HG03575 (cell line): ENCODE data around the gene TECPR1.
A peak's percentile ranks its signal among the peaks of the same experiment; 100 is the strongest.

ENCODE experiments used
- ATAC-seq: cut with Tn5 transposase; IDR thresholded peaks from one replicate; pipeline ENCODE4 v1.9.1; 2021; ENCODE audit not compliant: unreplicated experiment, insufficient number of reproducible peaks, low FRiP score; ENCODE audit errors: extremely low read depth

Gene TECPR1

DNA sequence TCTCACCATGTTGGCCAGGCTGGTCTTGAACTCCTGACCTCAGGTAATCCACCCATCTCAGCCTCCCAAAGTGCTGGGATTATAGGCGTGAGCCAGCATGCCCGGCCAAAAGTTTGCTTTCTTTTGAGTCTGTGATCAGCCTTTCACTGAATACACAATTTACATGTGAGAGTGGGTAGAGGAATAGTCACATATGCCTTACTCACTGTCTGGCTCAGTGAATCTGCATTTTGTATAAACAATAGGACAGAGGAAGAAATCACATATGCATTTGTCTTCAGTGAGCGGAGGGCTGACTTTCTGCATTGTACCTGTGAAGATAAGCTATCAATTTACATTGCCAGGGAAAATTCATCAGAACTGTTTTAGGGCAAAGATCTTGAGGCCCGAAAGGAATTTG is 2.5 kb upstream of the TECPR1 start:
- ATAC-seq, result no peak

DNA sequence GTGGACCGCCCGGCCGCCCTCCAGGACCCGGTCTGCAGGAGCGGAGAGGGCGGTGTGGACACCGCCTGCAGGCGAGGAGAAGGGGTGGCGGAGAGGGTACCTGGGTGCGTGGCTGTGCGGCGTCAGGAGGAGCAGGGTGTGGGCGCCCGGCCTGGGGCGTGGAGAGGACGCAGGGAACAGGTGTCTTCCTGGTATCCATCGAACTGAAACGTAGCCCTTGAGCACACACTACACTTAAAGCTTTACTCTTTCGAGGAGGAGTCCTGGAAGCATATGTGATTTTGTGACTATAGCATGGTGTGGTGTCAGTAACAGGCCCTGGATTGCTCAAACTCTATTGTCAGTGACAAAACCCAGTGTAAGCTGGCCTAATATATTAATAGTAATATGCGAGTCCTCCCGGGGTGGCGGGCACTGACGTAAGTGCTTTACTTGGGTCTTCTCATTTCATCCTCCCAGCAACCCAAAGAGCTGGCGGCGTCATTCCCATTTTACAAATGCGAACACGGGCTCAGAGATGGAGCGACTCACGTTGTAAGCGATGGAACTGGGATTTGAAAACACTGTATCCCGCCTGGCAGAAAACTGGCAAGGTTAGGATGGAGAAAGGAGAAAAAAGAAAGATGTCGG is 508 bp upstream of the TECPR1 start:
- ATAC-seq, result no peak

DNA sequence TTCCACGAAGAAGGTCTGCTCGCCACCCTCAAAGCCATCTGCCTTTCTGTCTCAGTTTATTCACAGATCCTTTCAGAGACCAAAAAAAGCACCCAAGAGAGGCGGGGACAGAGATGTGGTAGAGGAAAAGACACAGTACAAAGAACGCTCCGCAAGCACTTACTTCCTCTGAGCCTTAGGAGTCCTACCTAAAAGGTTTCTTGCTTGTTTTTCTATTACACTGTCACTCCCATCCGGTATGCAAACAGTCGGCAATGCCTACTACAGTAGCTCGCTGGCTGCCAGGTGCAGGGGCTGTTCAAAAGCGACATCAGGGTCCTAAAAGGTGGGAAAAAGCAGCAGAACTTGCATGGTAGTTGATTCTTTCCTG is 816 bp downstream of the TECPR1 start:
- ATAC-seq, result peak; percentile 24

DNA sequence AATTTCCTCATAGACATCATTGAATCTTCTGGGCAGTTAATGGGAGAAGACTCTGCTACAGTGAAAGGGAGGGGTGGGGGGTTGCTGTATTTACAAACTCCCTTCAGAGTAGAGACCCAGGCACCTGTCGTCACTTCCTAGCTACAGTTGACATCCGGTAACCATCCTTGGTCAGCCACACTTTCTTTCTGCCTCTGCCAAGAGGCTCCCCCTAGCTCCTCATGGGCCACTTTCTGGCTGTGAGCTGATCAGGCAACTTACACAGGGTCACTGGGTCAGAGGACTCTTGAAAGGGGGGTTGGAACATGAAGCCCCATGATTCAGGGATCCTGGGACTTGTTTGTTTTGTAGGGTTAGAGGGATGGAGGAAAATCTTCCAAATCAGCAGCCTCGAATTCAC is 1.2 kb downstream of the TECPR1 start:
- no peak for ATAC-seq

DNA sequence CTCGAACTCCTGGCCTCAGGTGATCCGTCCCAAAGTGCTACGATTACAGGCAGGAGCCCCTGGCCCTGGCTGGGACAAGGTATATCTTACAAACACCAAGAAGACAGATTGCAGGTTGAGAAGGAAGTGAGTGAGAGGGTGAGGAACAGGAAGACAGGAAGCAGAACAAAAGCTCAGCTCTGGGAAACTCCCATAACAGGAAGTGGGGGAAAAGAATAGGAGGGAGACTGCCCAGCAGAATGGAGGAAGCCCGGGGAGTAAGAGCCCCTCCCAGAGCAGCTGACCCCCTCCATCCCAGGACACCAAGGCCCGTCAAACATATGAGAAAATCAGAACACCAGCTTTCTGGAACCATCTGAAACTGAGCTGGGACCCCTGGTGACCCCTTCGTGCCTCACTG is 2.9 kb downstream of the TECPR1 start:
- no peak for ATAC-seq

DNA sequence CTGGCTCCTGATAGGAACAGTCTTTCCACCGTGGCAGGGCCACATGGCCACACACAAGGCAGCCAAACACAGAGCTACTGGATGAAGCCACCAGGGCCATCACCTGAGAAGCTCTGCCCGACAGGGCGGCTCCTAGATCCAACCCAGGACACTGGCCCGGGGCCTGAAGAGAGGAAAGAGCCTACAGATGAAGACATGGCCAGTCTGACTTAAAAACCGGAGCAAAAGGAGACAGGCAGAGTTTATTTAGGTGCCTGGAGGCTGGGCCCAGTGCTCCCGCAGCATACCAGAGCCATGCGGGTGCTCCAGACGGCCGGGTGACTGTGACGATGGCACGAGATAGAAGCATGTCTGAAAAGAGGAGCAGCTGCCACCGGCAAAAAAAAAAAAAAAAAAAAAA is 3.9 kb downstream of the TECPR1 start:
- no peak for ATAC-seq

DNA sequence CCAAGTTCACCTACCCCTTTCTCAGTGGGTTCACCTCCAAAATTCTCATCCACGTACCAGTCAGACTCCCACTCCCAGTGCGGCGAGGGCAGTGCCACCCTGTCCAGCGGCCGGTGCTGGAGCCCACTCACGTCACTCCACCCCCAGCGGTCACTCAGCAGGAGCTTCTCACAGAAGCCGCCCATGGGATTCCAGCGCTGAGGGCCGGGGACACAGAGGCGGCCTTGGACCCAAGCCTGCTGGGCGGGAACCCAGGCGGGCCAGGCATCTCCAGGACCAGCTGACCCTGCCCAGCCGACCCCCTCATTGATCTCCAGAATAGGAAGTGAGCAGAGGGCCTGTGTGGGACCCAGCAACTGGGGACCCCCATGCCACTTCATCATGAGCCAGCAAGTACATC is 7.2 kb downstream of the TECPR1 start:
- ATAC-seq, result no peak

DNA sequence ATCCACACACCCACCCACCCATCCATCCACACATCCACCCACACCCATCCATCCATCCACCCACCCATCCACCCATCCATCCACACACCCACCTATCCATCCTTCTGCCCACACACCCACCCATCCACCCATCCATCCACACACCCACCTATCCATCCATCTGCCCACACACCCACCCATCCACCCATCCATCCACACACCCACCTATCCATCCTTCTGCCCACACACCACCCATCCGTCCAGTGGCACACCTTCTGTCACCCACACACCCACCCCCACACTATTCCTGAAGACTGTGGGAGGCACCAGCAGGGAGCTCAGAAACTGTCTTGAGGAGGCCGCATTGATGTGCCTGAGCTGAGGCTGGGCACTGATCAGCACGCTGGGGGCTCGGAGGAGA is 9.1 kb downstream of the TECPR1 start:
- ATAC-seq, result no peak

DNA sequence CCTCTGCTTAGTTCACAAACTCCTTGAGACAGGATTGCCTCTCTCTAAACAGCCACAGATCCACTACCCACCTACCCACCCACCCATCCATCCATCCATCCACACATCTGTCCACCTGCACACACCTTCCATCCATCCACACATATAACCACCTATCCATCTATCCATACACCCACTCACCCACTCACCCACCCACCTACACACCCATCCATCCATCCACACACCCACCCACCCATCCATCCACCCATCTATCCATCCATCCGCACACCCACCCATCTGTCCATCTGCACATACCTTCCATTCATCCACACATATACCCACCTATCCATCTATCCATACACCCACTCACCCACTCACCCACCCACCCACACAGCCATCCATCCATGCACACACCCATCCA is 9.7 kb downstream of the TECPR1 start:
- no peak for ATAC-seq

DNA sequence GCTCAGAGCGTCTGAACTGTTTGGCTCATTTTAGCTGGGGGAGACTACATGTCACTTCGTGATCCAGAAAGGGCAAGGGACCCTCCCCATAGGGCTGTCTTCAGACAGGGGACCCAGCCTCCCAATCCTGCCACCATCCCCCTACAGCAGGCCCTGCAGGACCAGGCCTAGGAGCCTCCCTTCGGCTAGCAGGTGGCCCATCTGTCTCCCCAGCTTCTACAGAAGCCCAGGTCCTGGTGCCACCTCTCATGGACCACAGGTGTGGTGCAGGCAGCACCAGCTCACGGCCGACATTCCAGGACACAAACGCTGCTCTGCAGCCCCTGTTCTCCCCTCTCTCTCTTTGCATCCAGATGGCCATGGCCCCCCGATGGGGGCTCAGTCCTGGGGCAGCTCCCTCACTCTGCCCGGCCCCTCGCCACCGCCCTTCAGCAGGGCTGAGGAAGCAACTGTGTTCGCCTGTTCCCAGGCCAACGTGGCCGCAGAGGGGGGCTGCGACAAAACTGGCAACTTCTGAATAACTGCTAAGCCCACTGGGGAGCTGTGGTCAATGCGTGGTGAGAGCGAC is 10.3 kb downstream of the TECPR1 start:
- no peak for ATAC-seq

DNA sequence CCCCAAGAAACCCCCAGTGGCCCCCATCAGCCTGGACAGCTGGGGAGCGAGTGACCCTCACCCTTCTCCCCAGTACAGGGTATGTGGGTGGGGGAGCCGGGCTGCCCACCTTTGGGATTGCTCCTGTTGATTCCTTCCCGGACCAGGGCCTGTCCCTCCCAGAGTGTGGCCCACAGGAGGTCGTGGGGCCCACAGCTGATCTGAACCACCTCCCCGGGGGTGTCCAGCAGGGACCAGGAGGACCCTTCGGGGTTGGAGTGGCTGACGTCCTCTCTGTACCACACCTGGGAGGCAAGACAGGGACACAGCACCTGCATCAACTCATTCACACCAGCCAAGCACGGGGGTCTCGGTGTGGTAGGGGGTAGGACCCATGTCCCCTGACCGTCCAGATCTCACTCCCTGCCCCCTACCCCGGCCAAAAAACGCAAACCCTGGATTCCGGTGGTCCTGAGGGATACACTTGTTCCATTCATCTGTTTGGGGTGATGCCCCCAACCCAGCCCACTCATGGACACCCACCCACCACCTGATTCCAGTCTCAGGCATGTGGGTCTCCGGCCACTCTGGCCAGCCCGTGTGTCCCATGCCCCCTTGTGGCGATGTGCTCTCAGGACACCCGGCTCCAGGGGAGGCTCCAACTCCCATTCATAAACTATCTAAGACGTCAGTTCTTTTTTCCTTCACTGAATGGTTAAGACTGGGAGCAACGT is 10.9 kb downstream of the TECPR1 start:
- no peak for ATAC-seq

DNA sequence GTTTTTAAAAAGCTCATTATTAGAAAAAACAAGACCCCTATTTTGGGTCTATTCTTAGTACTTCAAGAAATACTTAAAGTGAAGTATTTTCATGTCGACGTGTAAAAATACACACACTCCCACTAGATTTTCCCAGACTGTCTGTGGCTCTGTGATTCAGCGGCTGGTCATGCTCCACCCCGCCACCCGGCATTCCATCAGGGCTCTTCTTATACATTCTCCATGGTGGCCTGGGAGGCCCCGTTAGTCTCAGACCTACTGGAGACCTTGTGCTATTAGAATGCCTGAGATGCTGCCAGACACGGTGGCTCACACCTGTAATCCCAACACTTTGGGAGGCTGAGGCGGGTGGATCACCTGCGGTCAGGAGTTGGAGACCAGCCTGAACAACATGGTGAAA is 13.1 kb downstream of the TECPR1 start:
- ATAC-seq, result no peak

DNA sequence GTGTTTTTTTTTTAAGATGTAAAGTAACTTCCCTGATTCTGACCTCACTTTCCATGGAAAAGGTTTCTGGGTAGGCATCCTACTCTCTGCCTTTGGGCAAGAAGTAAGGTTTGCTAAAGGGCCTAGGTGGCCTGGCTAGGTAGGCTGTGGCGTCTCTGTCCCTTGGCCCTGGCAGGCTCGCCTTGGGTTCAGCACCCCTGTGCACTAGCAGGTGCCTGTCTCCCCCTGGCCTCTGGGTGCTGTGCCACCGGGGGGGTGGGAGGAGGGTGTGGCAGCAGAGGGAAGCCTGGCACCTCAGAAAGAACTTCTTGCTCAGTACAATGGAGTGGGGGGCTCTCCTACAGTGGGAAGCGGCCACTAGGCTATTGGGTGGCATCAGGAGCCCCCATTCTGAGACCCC is 14.0 kb downstream of the TECPR1 start:
- no peak for ATAC-seq

DNA sequence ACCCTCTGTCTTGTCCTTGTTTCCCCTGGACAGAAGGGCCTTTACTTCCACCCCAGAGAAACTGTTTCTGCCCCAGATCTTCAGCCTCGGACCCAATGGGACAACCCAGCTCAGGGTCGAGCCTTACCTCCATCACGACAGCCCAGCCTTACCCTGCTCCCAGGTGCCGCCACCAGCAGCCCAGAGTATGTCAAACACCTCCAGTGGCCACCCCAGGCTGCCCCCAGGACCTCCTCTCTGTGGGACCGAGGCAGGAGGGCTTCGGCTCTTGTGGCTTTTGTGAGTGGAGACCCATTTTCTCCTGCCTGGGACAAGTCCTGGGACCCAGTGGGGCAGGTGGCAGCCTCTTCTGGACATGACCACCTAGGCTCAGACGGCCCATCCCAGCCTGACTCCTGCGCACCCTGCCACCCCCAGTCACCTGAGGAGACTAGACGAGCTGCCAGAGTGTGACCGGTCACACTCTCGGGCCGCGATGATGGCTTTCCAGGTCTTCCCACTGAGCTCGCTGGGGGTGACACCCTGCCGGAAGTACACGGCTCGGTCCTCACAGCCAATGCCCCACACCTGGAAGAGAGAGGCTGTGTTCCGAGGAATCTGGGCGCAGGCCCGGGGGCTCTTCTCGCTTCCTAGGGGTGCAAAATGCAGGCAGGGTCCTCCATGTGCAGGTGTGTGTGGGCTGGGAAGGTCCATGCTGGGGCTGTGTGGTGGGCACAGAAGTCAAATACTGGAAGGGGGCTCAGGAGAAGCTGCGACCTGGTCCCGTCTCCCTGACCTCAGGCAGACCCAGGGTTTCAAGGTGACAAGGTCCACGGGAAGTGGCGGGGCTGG is 15.5 kb downstream of the TECPR1 start:
- no peak for ATAC-seq

DNA sequence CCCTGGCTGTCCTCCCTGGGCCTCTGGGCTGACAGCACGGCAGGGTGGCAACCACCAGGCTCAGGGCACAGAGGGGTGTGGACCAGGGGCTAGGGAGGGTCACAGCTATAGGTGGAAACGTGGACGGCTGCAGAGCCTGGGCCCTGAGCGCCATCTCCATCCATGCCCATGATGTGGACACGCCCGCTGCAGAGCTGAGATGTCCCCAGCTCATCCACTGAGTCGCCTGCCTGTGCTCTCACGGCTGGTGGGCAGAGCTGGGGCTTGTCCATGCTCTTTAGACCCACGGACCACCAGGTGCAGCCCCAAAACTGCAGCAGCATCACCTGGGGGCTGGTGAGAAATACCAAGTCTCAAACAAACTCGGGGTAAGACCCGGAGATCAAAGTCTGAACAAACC is 16.1 kb downstream of the TECPR1 start:
- ATAC-seq, result no peak

DNA sequence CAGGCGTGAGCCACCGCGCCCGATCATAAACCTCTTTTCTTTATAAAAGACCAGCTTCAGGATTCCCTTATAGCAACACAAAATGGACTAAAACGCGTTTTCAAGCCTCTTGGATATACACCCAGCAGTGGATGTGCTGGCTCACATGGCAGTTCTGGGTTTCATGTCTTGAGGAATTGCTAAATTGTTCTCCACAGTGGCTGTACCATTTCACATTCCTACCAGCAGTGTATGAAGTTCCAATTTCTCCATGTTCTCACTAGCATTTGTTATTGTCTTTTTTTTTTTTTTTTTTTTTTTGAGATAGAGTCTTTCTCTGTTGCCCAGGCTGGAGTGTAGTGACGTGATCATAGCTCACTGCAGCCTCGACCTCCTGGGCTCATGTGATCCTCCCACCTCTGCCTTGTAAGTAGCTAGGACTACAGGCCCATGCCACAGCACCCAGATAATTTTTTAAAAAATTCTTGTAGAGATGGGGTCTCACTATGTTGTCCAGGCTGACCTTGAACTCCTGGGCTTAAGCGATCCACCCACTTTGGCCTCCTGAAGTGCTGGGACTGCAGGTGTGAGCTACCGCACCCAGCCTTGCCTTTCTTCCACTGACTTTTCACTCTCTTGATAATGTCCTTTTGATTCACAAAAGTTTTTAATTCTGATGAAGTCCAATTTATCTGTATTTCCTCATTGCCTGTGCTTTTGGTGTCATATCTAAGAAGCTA is 17.4 kb downstream of the TECPR1 start:
- no peak for ATAC-seq

DNA sequence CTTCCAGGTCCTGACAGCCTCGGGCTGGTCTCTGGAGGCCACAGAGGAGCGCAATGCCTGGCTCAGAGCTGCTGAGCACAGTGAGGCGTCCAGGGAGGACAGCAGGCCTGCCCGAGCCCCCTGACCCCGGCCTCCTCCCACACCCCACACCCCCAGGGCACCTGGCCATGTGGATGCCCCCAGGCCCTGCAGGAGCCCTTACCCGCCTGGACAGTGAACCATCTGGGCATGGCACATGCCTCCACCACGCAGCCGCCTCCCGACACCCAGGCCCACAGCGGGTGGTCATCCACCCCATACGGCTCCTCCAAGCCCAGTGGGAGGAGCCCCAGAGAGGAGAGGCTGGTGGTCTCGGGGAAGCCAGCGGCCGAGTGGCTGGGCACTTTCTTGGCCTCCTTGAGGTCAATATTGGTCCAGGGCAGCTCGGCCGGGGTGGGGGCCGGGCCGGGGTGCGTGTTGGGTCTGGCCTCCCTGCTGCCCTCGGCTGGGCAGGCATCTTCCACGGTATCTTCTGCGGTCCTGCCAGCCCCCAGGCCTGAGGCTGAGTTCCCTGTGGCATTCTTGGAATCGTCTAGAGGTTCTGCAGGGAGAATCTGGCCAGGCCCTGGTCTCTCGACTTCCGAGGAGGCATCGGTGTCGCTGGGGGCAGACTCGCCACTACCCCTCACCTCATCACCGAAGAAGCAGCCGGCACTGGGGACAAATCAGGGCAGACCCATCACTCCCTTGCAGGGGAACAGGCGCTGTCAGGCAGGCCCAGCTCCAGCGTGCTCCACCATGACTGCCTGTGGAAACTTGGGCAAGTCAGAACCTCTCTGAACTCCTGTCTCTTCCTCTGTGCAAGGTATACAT is 18.6 kb downstream of the TECPR1 start:
- no peak for ATAC-seq

DNA sequence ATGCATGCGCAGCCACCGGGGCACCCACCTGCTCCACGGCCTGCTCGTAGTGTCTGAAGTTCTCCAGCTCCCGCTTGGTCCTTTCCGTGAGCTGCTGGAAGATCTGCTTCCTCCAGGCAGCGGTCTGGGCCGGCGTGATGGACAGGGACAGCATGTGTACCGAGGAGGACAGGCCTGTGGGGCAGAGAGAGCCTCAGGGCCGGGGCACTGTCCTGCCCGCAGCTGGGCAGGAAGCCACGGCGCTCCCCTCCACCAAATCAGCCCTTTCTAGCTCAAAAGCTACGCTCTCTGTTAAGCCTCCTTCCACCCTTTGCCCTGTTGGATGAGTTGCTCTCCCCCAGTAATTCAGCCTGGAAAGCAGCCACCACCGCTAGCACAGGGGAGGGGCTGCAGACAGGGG is 19.2 kb downstream of the TECPR1 start:
- ATAC-seq, result no peak

DNA sequence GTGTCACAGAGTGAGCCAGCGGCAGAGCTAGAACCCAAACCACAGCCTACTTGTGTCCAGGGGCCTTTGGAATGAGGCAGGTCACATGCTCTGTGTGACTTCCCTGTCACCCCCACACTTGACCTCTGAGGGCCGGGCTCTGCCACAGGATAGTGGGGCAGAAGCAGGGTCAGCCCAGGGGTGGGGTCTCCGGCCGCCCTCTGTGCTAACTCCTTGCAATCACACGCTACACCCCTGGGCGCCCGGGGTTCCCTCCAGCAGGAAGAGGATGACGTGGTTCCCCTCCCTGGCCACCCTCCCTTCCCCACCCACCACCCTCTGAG is 19.8 kb downstream of the TECPR1 start:
- ATAC-seq, result no peak
